ENCODE data around the gene NTSR1.

NTSR1 gene

DNA sequence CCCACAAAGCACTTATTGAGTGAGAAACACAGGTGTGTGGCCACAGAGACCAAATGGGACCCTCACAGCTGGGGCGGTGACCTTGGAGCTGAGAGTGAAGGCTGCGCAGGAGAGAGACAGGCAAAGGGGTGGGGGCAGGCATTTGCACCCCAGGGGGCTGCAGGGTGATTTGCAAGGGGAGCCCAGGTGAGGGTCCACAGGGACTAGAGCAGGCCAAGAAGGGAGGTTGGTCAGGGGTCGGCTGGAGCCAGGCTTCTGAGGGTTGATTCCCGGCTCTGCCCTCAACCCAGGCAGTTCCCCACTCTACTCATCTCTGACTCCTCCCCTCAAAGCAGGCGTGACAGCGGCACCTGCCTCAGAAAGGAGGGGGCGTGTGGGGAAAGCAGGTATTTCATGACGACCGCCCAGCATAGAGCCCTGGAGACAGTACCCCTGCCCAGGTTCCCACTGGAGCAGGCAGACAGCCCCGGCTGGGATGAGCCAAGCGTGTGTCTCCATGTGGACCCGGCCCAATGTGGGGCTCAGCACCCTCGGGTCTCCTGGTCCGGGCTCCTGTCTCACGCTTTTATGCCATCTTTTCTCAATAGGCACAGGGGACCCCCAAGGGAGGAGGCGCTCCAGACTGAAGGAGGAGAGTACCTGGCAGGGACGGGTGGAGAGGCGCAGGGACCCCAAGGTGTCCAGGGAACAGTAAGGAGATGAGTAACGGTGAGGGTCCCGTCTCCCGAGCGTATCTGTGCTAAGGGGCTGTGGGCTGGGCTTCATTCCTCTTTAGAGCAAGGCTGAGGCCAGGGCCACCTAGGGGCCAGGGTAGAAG is 84.5 kb downstream of the NTSR1 start:
- no peaks in the 10 kb centered on the region for H3K27me3 ChIP-seq (replicated peaks)
- DNase-seq, result no peak
- in situ Hi-C loops (cut with HindIII; ENCODE audit: low pct_ligation_motif_present, low sequenced_read_pairs), result no loop called here
- no peaks in the 10 kb centered on the region for H3K36me3 ChIP-seq (replicated peaks)
- no peak overlapping the region for H3K4me3 ChIP-seq (ENCODE audit: low read depth, low read length)
- TF ChIP-seq, protein P1, sequence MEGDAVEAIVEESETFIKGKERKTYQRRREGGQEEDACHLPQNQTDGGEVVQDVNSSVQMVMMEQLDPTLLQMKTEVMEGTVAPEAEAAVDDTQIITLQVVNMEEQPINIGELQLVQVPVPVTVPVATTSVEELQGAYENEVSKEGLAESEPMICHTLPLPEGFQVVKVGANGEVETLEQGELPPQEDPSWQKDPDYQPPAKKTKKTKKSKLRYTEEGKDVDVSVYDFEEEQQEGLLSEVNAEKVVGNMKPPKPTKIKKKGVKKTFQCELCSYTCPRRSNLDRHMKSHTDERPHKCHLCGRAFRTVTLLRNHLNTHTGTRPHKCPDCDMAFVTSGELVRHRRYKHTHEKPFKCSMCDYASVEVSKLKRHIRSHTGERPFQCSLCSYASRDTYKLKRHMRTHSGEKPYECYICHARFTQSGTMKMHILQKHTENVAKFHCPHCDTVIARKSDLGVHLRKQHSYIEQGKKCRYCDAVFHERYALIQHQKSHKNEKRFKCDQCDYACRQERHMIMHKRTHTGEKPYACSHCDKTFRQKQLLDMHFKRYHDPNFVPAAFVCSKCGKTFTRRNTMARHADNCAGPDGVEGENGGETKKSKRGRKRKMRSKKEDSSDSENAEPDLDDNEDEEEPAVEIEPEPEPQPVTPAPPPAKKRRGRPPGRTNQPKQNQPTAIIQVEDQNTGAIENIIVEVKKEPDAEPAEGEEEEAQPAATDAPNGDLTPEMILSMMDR (IDR thresholded peaks at IDR 0.05; ENCODE audit: low read depth, low read length, missing control alignments), result no peak
- no peak overlapping the region for H3K27ac ChIP-seq

DNA sequence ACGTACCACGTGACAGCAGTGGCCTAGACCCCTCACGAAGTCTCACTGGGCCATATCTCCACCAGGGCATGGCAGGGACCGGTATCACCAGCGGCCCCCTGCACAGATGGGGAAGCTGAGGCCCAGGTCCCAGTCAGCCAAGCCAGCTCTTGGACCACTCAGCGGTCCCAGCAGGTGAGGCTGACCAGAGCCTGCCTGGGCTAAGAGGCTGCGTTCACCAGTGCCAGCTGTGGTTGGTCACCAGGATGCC is 85.0 kb downstream of the NTSR1 start:
- DNase-seq, result no peak
- no peaks in the 10 kb centered on the region for H3K27me3 ChIP-seq (replicated peaks)
- peak overlapping the region; percentile 35 for H3K4me3 ChIP-seq (ENCODE audit: low read depth, low read length)
- TF ChIP-seq, protein P1 (IDR thresholded peaks at IDR 0.05; ENCODE audit: low read depth, low read length, missing control alignments), result no peak
- H3K27ac ChIP-seq, result peak overlapping the region; percentile 45
- peaks cover 5% of the 10 kb centered on the region for H3K36me3 ChIP-seq (replicated peaks)
- in situ Hi-C loops (cut with HindIII; ENCODE audit: low pct_ligation_motif_present, low sequenced_read_pairs), result no loop called here

DNA sequence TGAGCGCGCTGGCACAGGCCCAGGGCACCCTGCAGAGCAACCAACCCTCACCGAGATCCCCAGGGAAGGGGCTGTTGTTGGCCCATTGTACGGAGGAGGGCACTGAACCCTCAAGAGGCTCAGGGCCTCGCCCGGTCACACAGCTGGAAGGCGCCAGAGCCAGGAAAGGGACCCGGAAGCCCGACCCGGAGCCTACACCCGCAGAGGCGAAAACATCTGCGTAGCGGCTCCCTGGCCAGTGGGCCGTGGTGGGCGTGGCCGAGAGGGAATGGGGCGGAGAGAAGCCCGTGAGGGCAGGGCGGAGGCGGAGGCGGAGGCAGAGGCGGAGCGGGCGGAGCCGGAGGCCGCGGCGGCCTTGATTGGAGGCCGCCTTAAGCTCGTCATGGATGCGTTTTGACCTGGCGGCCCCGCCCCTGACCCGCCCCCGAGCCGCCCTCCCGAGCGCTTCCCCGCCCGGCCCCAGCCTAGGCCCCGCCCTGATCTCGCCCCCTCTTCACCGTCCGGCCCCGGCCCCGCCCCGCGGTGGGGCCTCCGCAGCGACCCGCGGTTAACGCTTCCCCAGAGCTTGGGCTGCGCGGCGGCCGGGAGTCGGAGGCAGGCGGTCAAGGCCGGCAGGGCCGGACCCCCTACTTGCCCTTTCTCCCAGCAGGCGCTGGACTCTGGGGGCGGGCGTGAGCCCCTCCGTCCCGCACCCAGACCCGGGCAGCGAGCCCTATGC is 85.5 kb downstream of the NTSR1 start:
- Histone ChIP-seq H3K27ac (peak overlapping the region; percentile 75), H3K27me3 (replicated peaks) (no peaks in the 10 kb centered on the region), H3K4me3 (ENCODE audit: low read depth, low read length) (peak overlapping the region; percentile 68), H3K36me3 (replicated peaks) (peaks cover 9% of the 10 kb centered on the region)
- TF ChIP-seq, protein P1 (IDR thresholded peaks at IDR 0.05; ENCODE audit: low read depth, low read length, missing control alignments), result no peak
- peak; percentile 81 for DNase-seq
- in situ Hi-C loops (cut with HindIII; ENCODE audit: low pct_ligation_motif_present, low sequenced_read_pairs), result no loop called here

DNA sequence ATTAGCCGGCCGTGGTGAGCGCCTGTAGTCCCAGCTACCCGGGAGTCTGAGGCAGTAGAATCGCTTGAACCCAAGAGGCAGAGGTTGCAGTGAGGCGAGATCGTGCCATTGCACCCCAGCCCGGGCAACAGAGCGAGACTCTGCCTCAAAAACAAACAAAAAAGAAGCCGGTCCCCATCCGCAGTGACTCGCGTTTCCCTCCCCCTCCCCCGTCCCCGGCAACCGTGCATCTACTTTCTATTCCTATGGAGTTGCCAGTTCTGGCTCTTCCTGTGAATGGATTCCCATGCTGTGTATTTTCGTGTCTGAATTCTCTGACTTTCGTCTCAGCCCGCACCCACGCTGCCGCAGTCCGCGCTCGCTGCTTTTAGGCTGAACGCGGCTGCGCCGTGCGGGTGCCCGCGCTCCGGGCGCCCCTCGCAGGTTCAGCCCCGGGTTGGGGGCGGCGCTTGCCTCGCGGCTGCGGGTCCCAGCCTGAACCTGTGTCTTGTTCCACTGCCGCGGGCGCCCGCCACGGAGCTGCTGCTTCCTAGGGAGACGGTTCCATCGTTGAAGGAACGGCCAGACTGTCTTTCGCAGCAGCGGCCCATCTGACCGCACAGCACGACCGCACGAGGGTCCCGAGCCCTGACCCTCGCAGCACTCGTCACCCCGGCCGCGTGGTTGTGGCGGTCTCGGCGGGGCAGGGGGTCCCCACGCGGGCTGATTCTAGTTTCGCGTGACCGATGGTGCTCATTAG is 86.6 kb downstream of the NTSR1 start:
- TF ChIP-seq, protein P1 (IDR thresholded peaks at IDR 0.05; ENCODE audit: low read depth, low read length, missing control alignments), result no peak
- peak; percentile 20 for DNase-seq
- Histone ChIP-seq H3K27me3 (replicated peaks) (no peaks in the 10 kb centered on the region), H3K36me3 (replicated peaks) (peaks cover 14% of the 10 kb centered on the region), H3K4me3 (ENCODE audit: low read depth, low read length) (peak overlapping the region; percentile 68), H3K27ac (peak overlapping the region; percentile 75)
- in situ Hi-C loops (cut with HindIII; ENCODE audit: low pct_ligation_motif_present, low sequenced_read_pairs), result no loop called here

DNA sequence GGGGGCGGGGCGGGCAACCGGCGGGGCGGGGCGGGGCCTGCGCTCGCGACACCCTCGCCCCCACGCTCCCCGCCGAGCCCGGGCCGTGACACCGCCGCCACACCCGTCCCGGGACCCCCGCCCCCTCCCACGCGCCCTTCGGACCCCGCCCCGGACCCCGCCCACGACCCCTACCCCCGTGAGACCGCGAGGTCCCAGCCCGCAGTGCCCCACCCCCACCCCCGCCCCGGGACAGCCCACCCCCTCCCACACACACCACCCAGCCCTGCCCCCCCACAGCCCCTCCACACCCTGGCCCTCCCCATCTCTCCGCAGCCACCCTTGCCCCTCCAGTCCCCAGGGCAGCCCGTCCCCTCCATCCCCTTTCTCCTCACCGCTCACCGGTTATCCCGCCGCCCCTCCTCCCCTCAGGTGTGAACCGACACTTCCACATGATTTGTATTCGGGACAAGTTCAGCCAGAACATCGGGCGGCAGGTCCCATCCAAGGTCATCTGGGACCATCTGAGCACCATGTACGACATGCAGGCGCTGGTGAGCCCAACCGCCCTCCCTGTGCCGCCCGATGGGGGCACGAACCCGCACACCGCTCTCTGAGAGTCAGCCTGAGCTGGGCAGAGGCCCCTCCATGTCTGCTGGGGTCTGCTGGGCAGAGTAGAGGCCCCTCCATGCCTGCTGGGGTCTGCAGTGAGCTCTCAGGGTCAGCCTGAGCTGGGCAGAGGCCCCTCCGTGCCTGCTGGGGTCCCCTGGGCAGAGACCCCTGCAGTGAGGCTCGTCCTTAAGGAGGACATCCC is 88.3 kb downstream of the NTSR1 start:
- Histone ChIP-seq H3K27me3 (replicated peaks) (no peaks in the 10 kb centered on the region), H3K27ac (peak overlapping the region; percentile 46), H3K4me3 (ENCODE audit: low read depth, low read length) (peak overlapping the region; percentile 67), H3K36me3 (replicated peaks) (peaks cover 18% of the 10 kb centered on the region)
- in situ Hi-C loops (cut with HindIII; ENCODE audit: low pct_ligation_motif_present, low sequenced_read_pairs), result no loop called here
- TF ChIP-seq, protein P1 (IDR thresholded peaks at IDR 0.05; ENCODE audit: low read depth, low read length, missing control alignments), result no peak
- no peak for DNase-seq
